HFF-Myc (cell line): Measurements from ENCODE around the gene DCN.
A peak's percentile ranks its signal among the peaks of the same experiment; 100 is the strongest.

ENCODE experiments used
- DNase-seq: peaks from one replicate; pipeline ENCODE4 v3.0.0-alpha.2; 2011; ENCODE audit warnings: low read depth; ENCODE audit errors: extremely low read depth
- H3K4me3 ChIP-seq: replicated peaks from 2 replicates; pipeline ENCODE4 v1.5.1; 2011; ENCODE audit warnings: low read depth, mild to moderate bottlenecking, control low read depth, low read length
- TF ChIP-seq, protein P1 (sequence below): IDR thresholded peaks from 2 replicates; pipeline ENCODE4 v1.5.1; 2012; ENCODE audit warnings: mild to moderate bottlenecking, low read depth, low read length, control low read depth; ENCODE audit errors: missing control alignments

The DCN gene

DNA sequence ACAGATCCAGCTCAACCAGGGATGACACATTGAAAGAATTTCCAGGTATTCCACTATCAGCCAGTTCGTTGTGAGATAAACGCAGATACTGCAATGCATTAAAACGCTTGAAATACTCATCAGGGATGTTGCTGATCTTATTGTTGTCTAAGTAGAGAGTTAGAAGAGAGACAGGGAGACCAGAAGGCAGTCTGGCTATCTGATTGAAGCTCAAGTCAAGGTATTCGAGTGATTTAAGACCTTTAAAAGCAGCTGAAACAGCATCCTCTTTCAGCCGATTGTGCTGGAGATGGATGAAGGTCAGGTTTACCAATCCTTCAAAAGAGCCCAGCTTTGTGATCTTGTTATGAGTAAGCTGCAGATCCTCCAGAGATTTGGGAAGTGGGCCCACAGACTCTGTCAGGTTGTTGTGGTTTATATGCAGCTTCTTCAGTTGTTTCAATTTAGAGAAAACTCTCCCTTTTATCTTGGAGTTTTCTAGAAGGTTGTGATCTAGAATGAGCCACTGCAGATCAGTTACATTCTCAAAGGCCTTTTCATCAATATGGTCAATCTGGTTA is 74.3 kb downstream of the DCN start:
- no peak for DNase-seq
- TF ChIP-seq, protein P1, sequence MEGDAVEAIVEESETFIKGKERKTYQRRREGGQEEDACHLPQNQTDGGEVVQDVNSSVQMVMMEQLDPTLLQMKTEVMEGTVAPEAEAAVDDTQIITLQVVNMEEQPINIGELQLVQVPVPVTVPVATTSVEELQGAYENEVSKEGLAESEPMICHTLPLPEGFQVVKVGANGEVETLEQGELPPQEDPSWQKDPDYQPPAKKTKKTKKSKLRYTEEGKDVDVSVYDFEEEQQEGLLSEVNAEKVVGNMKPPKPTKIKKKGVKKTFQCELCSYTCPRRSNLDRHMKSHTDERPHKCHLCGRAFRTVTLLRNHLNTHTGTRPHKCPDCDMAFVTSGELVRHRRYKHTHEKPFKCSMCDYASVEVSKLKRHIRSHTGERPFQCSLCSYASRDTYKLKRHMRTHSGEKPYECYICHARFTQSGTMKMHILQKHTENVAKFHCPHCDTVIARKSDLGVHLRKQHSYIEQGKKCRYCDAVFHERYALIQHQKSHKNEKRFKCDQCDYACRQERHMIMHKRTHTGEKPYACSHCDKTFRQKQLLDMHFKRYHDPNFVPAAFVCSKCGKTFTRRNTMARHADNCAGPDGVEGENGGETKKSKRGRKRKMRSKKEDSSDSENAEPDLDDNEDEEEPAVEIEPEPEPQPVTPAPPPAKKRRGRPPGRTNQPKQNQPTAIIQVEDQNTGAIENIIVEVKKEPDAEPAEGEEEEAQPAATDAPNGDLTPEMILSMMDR: no peak
- H3K4me3 ChIP-seq: peak overlapping the region; percentile 60

DNA sequence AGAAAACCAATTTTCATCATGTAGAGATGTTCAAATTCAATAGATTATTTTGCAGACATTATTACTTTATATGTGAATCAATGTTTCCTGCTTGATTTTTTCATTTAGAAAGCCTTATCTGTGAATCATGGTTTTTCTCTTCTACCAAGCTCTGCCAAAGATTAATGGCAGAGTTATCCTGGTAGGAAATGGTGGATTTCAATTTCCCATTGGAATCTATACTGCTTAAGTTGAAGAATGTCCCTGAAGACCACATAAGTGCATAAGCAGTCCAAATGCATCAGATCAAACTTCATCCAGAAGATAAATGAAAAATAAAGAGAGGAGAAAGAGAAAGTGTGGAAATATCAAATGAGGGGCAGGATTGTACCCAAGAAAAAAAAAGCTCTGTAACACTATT is 76.3 kb downstream of the DCN start:
- no peak for DNase-seq
- peak overlapping the region; percentile 16 for H3K4me3 ChIP-seq
- TF ChIP-seq, protein P1: no peak

DNA sequence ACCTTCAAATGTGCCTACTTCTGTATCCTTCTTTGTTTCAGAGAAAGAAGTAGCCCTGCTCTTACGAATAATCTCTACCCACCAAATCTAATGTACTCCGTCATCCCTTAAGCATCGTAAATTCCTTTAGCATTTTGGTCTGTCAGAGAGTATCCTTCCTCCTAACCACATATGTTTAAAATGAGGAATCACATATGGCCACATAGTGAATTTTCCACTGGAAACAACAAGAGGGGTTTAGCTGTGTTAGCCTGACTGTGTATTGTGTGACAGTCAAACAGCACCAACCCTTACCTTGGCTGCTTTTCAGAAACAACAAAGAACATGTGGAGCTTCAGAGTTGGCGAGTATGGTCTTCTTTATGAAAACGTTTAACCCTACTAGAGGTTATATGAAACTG is 76.8 kb downstream of the DCN start:
- peak; percentile 75 for DNase-seq
- peak overlapping the region; percentile 15; the same call in 1 of the 2 replicates for H3K4me3 ChIP-seq
- TF ChIP-seq, protein P1: no peak

DNA sequence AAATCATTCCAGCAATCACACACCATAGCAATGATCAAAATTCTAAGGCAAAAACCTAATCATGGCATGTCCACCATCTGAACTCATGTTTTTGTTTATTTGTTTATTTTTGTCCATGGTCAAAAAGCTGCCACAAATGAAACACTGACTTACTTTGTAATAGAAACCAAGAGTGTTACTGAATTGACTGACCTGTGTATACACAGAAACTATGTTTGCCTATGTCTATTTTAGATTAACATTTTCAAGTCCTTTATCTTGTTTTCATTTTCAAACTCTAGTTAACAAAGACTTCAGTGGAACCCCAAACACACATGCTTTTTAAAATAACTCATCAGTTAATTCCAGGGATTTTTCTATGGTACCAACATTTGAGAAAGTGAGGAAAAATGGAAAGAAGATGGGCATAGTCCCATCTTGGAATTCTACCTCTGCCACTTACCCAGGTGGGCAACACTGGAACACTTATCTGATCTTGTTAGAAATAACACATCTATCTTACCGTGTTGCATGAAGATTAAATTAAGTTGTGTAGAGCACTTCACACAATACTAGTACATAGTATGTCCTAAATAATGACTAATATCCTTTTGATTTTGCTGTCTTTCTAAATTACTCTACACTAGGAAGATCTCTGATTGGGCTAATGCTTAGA is 77.7 kb downstream of the DCN start:
- DNase-seq: no peak
- peak overlapping the region; percentile 15; the same call in 1 of the 2 replicates for H3K4me3 ChIP-seq
- TF ChIP-seq, protein P1: no peak

DNA sequence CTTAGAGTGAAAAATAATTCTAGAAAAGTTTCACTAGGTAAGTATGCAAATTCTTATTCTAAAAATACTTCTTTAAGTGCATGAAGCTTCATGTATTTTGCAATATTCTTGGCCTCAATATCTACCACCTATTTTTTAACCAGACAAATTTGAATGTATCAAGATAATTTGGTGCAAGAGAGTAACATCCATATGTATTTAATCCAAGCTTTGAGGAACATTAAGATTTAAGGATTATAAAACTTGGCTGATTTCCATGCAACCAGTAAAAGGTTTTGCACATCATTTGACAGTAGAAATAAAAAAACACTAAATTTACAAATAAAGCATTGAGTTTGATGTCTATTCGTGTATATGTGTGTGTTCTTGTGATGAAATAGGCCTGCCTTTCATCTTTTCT is 79.0 kb downstream of the DCN start:
- TF ChIP-seq, protein P1: no peak
- no peak for DNase-seq
- no peak overlapping the region for H3K4me3 ChIP-seq

DNA sequence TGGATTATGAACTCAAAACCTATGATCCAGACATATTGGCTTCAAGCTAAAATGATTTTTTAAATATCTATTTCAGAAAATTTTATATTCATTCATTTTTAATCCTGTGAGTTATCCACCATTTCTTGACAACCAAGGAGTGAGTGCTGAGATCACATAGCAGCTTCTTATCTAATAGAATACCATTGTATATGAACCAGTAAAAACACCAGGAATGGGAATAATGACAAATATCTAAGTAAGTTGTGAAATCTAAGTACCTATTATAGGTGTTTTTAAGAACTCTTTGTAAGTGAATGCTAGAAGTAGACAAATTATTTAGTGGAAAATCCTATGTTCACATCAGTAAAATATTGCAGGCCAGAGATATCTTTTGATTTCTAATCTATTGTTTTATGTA is 79.5 kb downstream of the DCN start:
- DNase-seq: no peak
- H3K4me3 ChIP-seq: no peak overlapping the region
- TF ChIP-seq, protein P1: no peak
